K562 (cell line): ENCODE results near the gene APC. TPM values are rescaled to one million over a fixed set of nuclear protein-coding genes. Genes with fewer than 3 reads are reported as not detected.

Experiments used
- ATAC-seq: fragments of 200-7000 bp; cut with Tn5 transposase; 3 replicates; pipeline ENCODE4 v1.9.1; 2020; ENCODE audit warnings: moderate library complexity
- BruUV-seq: library from RNA; stranded (reverse); fragments of 400-500 nt; replicated peaks from 2 replicates; lab custom pipeline; 2021; lab: Mats Ljungman, UMichigan
- CTCF ChIA-PET: fragments of 300-600 bp; formaldehyde crosslinking; extraction: SDS; loops from one replicate; lab custom pipeline; 2021; ENCODE audit warnings: low intra/inter-chr PET ratio; lab: Yijun Ruan, JAX
- POLR2A ChIA-PET: fragments of 300-600, 350-650 bp; sonication (Branson Sonifier 250); formaldehyde crosslinking; extraction: SDS; loops from one replicate; lab custom pipeline; 2021; ENCODE audit warnings: antibody characterized with exemption, inconsistent platforms; lab: Yijun Ruan, JAX
- DNase-seq, 4 experiments: peaks; one replicate each; pipeline versions ENCODE4 v3.0.0 to v3.0.0-alpha.2; 2011 to 2018; ENCODE audit warnings: low spot score in 3 of 4, mixed read lengths in 3 of 4; ENCODE audit errors: extremely low read depth in 1 of 4
- FAIRE-seq: peaks from 2 replicates; lab custom pipeline; 2011; peaks lifted over from hg19 to GRCh38; lab: Jason Lieb, UNC
- H2AFZ ChIP-seq: 2 replicates; pipeline ENCODE4 v1.6.0; 2011; ENCODE audit warnings: low read depth, low read length, control low read depth, inconsistent platforms
- H3K27ac ChIP-seq: fragments of 200-600 bp; 3 replicates; pipeline ENCODE4 v1.8.0; 2011; ENCODE audit warnings: low read depth, mild to moderate bottlenecking, control low read depth, inconsistent platforms, low read length, moderate library complexity, mixed read lengths; ENCODE audit errors: extremely low read depth
- H3K27me3 ChIP-seq, 2 experiments: fragments of 300-600 bp in 1 of 2; 2 replicates in 1 of 2; 3 replicates in 1 of 2; pipeline versions ENCODE4 v1.6.0 to v1.8.0; 2011; ENCODE audit warnings: inconsistent platforms in 2 of 2, low read length in 2 of 2, mild to moderate bottlenecking in 1 of 2, mixed read lengths in 1 of 2, moderate library complexity in 1 of 2; ENCODE audit not compliant: control insufficient read depth in 2 of 2, insufficient read depth in 2 of 2
- H3K36me3 ChIP-seq: fragments of 300-600 bp; 3 replicates; pipeline ENCODE4 v1.8.0; 2011; ENCODE audit warnings: mild to moderate bottlenecking, low read length, inconsistent platforms; ENCODE audit not compliant: control insufficient read depth, insufficient read depth
- H3K4me1 ChIP-seq, 2 experiments: fragments of 200-600 bp in 1 of 2; replicated peaks in 1 of 2; 2 replicates in 1 of 2; 3 replicates in 1 of 2; pipeline versions ENCODE4 v1.5.1 to v1.8.0; 2011; ENCODE audit warnings: inconsistent platforms in 2 of 2, low read length in 2 of 2, mild to moderate bottlenecking in 1 of 2, mixed read lengths in 1 of 2, moderate library complexity in 1 of 2; ENCODE audit not compliant: control insufficient read depth in 2 of 2, insufficient read depth in 2 of 2
- H3K4me2 ChIP-seq: 2 replicates; pipeline ENCODE4 v1.6.1; 2011; ENCODE audit warnings: low read length, control low read depth, inconsistent platforms, mixed read lengths; ENCODE audit not compliant: insufficient read depth
- H3K4me3 ChIP-seq: fragments of 200-600 bp; sonication (generic), shearing (Covaris generic); 2 replicates; pipeline ENCODE4 v1.5.1; 2016; ENCODE audit warnings: control low read depth, inconsistent platforms
- H3K79me2 ChIP-seq: fragments of 200-600 bp; 3 replicates; pipeline ENCODE4 v1.8.0; 2011; ENCODE audit warnings: low read length, inconsistent platforms; ENCODE audit not compliant: control insufficient read depth, insufficient read depth
- H3K9ac ChIP-seq, 2 experiments: 2 replicates each; pipeline versions ENCODE4 v1.6.0 to v1.6.1; 2011; ENCODE audit warnings: low read depth in 2 of 2, low read length in 2 of 2, control low read depth in 1 of 2, inconsistent platforms in 1 of 2, mild to moderate bottlenecking in 1 of 2, mixed read lengths in 1 of 2; ENCODE audit not compliant: insufficient read depth in 1 of 2
- H3K9me1 ChIP-seq: one replicate; pipeline ENCODE4 v1.6.0; 2011; ENCODE audit warnings: inconsistent platforms, mild to moderate bottlenecking, low read length, moderate library complexity; ENCODE audit not compliant: control insufficient read depth, insufficient read depth
- H3K9me3 ChIP-seq: replicated peaks from 2 replicates; pipeline ENCODE4 v1.5.1; 2011; ENCODE audit warnings: low read depth, low read length, inconsistent platforms; ENCODE audit not compliant: control insufficient read depth, insufficient read depth
- H4K20me1 ChIP-seq: replicated peaks from 2 replicates; pipeline ENCODE4 v1.6.1; 2011; ENCODE audit warnings: low read length, inconsistent platforms, mixed read lengths; ENCODE audit not compliant: control insufficient read depth, insufficient read depth
- BACH1 ChIP-seq: fragments of 200-800 bp; sonication (Bioruptor generic); IDR thresholded peaks from 2 replicates; pipeline ENCODE4 v1.6.1; 2016; ENCODE audit warnings: missing genetic modification characterization, missing compliant biosample characterization
- CCAR2 ChIP-seq: fragments of 200-400 bp; formaldehyde crosslinking; IDR thresholded peaks from 2 replicates; pipeline ENCODE4 v1.6.1; 2017; ENCODE audit warnings: mild to moderate bottlenecking, low read depth, low read length
- MBD2 ChIP-seq: sonication (generic); IDR thresholded peaks from 2 replicates; pipeline ENCODE4 v1.6.1; 2016; ENCODE audit warnings: low read depth, borderline replicate concordance
- SIX5 ChIP-seq, 2 experiments: IDR thresholded peaks; 2 replicates each; pipeline ENCODE4 v1.6.1; 2011; ENCODE audit warnings: low read length in 2 of 2, borderline replicate concordance in 1 of 2, low read depth in 1 of 2, mild to moderate bottlenecking in 1 of 2, moderate library complexity in 1 of 2; ENCODE audit not compliant: insufficient read depth in 1 of 2
- SREBF1 ChIP-seq: fragments of 150-350 bp; IDR thresholded peaks from 2 replicates; pipeline ENCODE4 v1.6.1; 2014; ENCODE audit warnings: antibody characterized with exemption, low read depth, low read length, borderline replicate concordance
- SRSF3 ChIP-seq: fragments of 200-400 bp; formaldehyde crosslinking; IDR thresholded peaks from 2 replicates; pipeline ENCODE4 v1.6.1; 2016; ENCODE audit warnings: mild to moderate bottlenecking, low read length, moderate library complexity; ENCODE audit not compliant: insufficient read depth
- ZNF184 ChIP-seq: sonication (generic); formaldehyde crosslinking; IDR thresholded peaks from 2 replicates; pipeline ENCODE4 v1.5.0; 2020; ENCODE audit warnings: missing genetic modification reagents
- WGBS: fragments of 100-300 bp; shearing (Covaris generic); methylation state at CpG from one replicate; pipeline ENCODE4 v1.1.6; 2016; ENCODE audit warnings: low coverage, mixed read lengths; ENCODE audit not compliant: insufficient coverage; ENCODE audit errors: missing lambda C conversion rate; 5-methylcytosine and 5-hydroxymethylcytosine counted together
- in situ Hi-C: fragments of 300-500 bp; cut with MboI; formaldehyde crosslinking; loops from 4 replicates; pipeline ENCODE4 v1.15.0; 2018; ENCODE audit warnings: inconsistent platforms, mixed read lengths
- intact Hi-C: fragments of 100-400 bp; cut with micrococcal nuclease; formaldehyde crosslinking; loops from 2 replicates; pipeline ENCODE4 v1.14.2; 2022
- polyA plus RNA-seq, 8 experiments: library from polyadenylated mRNA; depleted of rRNA in 4 of 8; stranded (reverse) in 5 of 8; unstranded in 3 of 8; fragments of >200 nt; fragmentation: Nextera tagmentation in 2 of 8; fragmentation: Illumina TruSeq in 1 of 8; extraction: Ambion mirVana in 2 of 8; extraction: Trizol in 1 of 8; gene quantifications; 2 replicates each; pipeline versions ENCODE4 v1.2.1 to v1.2.3, GENCODE V29; 2011 to 2014; ENCODE audit warnings: inconsistent platforms in 1 of 8, missing spikeins in 1 of 8
- total RNA-seq, 7 experiments: library from RNA; depleted of rRNA in 6 of 7; stranded (reverse); fragments of >200 nt in 6 of 7; fragmentation: Illumina TruSeq in 2 of 7; extraction: Trizol in 2 of 7; gene quantifications; 2 replicates each; pipeline versions ENCODE4 v1.2.1 to v1.2.3, GENCODE V29; 2011 to 2021; ENCODE audit warnings: low replicate concordance in 1 of 7
- TF ChIP-seq, protein P1 (sequence below): sonication (generic); formaldehyde crosslinking; IDR thresholded peaks from 2 replicates; pipeline ENCODE4 v1.8.0; 2023; ENCODE audit warnings: mild to moderate bottlenecking, missing genetic modification reagents
- TF ChIP-seq, protein P2 (sequence below), 2 experiments: fragments of 450-650 bp in 1 of 2; sonication (generic) in 1 of 2; formaldehyde crosslinking in 1 of 2; IDR thresholded peaks in 1 of 2; conservative IDR thresholded peaks in 1 of 2; 2 replicates each; pipeline versions ENCODE4 v1.6.1 to v1.8.1; 2016 to 2023; ENCODE audit warnings: mild to moderate bottlenecking in 2 of 2, moderate library complexity in 2 of 2, inconsistent platforms in 1 of 2, missing genetic modification reagents in 1 of 2

Gene APC
- total and polyA plus RNA-seq, 9 of the 15 experiments (the other 6 are each of a cell fraction or from before 2014, with no cell fraction given) = 5.7 to 29.5 (median 15.4) TPM

DNA sequence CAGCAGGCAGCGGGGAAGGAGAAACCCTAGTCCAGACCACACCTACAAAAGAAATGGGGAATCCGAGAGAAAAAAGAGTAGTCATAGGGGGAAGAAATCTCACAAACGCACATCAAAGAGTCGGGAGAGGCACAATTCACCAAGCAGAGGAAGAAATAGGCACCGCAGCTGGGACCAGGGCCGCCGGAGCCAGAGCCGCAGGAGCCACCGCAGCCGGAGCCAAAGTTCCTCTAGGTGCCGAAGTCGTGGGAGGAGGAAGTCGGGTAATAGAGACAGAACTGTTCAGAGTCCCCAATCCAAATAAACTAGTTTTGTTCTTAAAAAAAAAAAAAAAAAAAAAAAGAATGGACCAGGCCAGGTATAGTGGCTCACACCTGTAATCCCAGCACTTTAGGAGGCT, 155.1 kb downstream of the APC start:
- intact Hi-C loops = no loop called here
- H3K9ac ChIP-seq = no peak overlapping the region
- FAIRE-seq = no peak
- WGBS = 98% methylated on average over 6 of the region's 13 CpGs
- no peaks in the 10 kb centered on the region for H3K27me3 ChIP-seq
- no peak overlapping the region for H3K4me3 ChIP-seq
- no peak overlapping the region for H2AFZ ChIP-seq
- POLR2A ChIA-PET = no interaction called here
- H3K4me2 ChIP-seq = no peak overlapping the region
- in situ Hi-C loops = no loop called here
- TF ChIP-seq ZNF184 (CRISPR knock-in tag) (no peak), SIX5 (IDR thresholded peaks at IDR 0.05; ENCODE audit: borderline replicate concordance in 1 of 2, insufficient read depth in 1 of 2, low read depth in 1 of 2, low read length in 2 of 2) (no peak)
- no peak overlapping the region for H3K27ac ChIP-seq
- BruUV-seq = no TSS peak
- no peaks in the 10 kb centered on the region; the same call in 1 of the 2 replicates for H4K20me1 ChIP-seq
- no peaks in the 10 kb centered on the region for H3K9me3 ChIP-seq
- no peak for ATAC-seq
- H3K4me1 ChIP-seq = no peaks in the 10 kb centered on the region
- no peaks in the 10 kb centered on the region for H3K79me2 ChIP-seq
- CTCF ChIA-PET = no interaction called here
- peaks cover 43% of the 10 kb centered on the region; the same call in 2 of the 3 replicates for H3K36me3 ChIP-seq
- no peaks in the 10 kb centered on the region for H3K9me1 ChIP-seq
- no peak for DNase-seq

- Histone ChIP-seq H3K4me1 (no peaks in the 10 kb centered on the region), H3K27me3 (no peaks in the 10 kb centered on the region), H3K4me3 (no peak overlapping the region), H3K79me2 (no peaks in the 10 kb centered on the region), H3K36me3 (peaks cover 57% of the 10 kb centered on the region), H4K20me1 (no peaks in the 10 kb centered on the region; the same call in 1 of the 2 replicates), H3K9me3 (no peaks in the 10 kb centered on the region), H2AFZ (no peak overlapping the region), H3K27ac (no peak overlapping the region), H3K9me1 (no peaks in the 10 kb centered on the region), H3K9ac (no peak overlapping the region), H3K4me2 (no peak overlapping the region)
- intact Hi-C loops (no loop called here), in situ Hi-C loops (no loop called here)
- no peak for DNase-seq
- 91% methylated on average over 3 of the region's 3 CpGs for WGBS
- ATAC-seq = no peak
- POLR2A ChIA-PET = interaction anchor here (0.8 to 1.3 kb wide), 5 partner anchors 9 to 35 kb away, joined by 3 to 4 read pairs (median 3); partner anchors contain the start of gene SRP19
- no TSS peak for BruUV-seq
- CTCF ChIA-PET = interaction anchor here (0.8 kb wide), 1 partner anchor 26 kb away, joined by 3 read pairs; no protein-coding TSS in a partner anchor
- no peak for FAIRE-seq
- no peak for TF ChIP-seq BACH1 (tag)
- TF ChIP-seq SRSF3 = no peak
- TF ChIP-seq MBD2 = no peak
- TF ChIP-seq SREBF1 = no peak
- TF ChIP-seq, protein P1, sequence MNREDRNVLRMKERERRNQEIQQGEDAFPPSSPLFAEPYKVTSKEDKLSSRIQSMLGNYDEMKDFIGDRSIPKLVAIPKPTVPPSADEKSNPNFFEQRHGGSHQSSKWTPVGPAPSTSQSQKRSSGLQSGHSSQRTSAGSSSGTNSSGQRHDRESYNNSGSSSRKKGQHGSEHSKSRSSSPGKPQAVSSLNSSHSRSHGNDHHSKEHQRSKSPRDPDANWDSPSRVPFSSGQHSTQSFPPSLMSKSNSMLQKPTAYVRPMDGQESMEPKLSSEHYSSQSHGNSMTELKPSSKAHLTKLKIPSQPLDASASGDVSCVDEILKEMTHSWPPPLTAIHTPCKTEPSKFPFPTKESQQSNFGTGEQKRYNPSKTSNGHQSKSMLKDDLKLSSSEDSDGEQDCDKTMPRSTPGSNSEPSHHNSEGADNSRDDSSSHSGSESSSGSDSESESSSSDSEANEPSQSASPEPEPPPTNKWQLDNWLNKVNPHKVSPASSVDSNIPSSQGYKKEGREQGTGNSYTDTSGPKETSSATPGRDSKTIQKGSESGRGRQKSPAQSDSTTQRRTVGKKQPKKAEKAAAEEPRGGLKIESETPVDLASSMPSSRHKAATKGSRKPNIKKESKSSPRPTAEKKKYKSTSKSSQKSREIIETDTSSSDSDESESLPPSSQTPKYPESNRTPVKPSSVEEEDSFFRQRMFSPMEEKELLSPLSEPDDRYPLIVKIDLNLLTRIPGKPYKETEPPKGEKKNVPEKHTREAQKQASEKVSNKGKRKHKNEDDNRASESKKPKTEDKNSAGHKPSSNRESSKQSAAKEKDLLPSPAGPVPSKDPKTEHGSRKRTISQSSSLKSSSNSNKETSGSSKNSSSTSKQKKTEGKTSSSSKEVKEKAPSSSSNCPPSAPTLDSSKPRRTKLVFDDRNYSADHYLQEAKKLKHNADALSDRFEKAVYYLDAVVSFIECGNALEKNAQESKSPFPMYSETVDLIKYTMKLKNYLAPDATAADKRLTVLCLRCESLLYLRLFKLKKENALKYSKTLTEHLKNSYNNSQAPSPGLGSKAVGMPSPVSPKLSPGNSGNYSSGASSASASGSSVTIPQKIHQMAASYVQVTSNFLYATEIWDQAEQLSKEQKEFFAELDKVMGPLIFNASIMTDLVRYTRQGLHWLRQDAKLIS (CRISPR knock-in tag) = no peak
- no peak for TF ChIP-seq CCAR2
- TF ChIP-seq, protein P2, sequence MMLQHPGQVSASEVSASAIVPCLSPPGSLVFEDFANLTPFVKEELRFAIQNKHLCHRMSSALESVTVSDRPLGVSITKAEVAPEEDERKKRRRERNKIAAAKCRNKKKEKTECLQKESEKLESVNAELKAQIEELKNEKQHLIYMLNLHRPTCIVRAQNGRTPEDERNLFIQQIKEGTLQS (IDR thresholded peaks at IDR 0.05) = no peak
- TF ChIP-seq, protein P2 (CRISPR knock-in tag; conservative IDR thresholded peaks at IDR 0.05) = no peak
Observed at GRCh38 chr5:112895682-112896081, 158.0 kb downstream of the APC start.
